Liver (tissue), 9 donors: Measurements from ENCODE around the gene STOML3. TPM values are rescaled to one million over a fixed set of nuclear protein-coding genes. Genes with fewer than 3 reads are reported as not detected.
A peak's percentile ranks its signal among the peaks of the same experiment; 100 is the strongest.

Experiments used
- DNase-seq: peaks from one replicate; pipeline ENCODE4 v3.0.0-alpha.2; 2017; ENCODE audit warnings: low spot score
- H3K27ac ChIP-seq, 2 donors: one replicate each; pipeline ENCODE4 v1.7.0; 2013; ENCODE audit warnings: inconsistent platforms in 2 of 2, low read length in 2 of 2, control low read depth in 1 of 2, low read depth in 1 of 2, mild to moderate bottlenecking in 1 of 2
- H3K27me3 ChIP-seq, 4 donors: one replicate each; pipeline versions ENCODE4 v1.6.1 to v1.7.0; 2013; ENCODE audit warnings: low read length in 3 of 4, inconsistent platforms in 1 of 4, mild to moderate bottlenecking in 1 of 4, moderate library complexity in 1 of 4; ENCODE audit not compliant: control insufficient read depth in 4 of 4, insufficient read depth in 4 of 4
- H3K36me3 ChIP-seq, 4 donors: one replicate each; pipeline versions ENCODE4 v1.6.1 to v1.7.0; 2013; ENCODE audit warnings: low read length in 3 of 4, mild to moderate bottlenecking in 3 of 4, low read depth in 1 of 4, moderate library complexity in 1 of 4; ENCODE audit not compliant: control insufficient read depth in 4 of 4, insufficient read depth in 3 of 4
- H3K4me1 ChIP-seq, 4 donors: one replicate each; pipeline versions ENCODE4 v1.6.1 to v1.7.0; 2013; ENCODE audit warnings: low read length in 3 of 4, mild to moderate bottlenecking in 3 of 4, moderate library complexity in 1 of 4; ENCODE audit not compliant: control insufficient read depth in 4 of 4, insufficient read depth in 4 of 4
- H3K4me3 ChIP-seq, 3 donors: one replicate each; pipeline versions ENCODE4 v1.6.1 to v1.7.0; 2013; ENCODE audit warnings: low read length in 3 of 3, control low read depth in 1 of 3, low read depth in 1 of 3, mild to moderate bottlenecking in 1 of 3
- H3K9ac ChIP-seq, 2 donors: one replicate each; pipeline ENCODE4 v1.7.0; 2013; ENCODE audit warnings: low read length in 2 of 2, mild to moderate bottlenecking in 2 of 2, moderate library complexity in 2 of 2, control low read depth in 1 of 2, low read depth in 1 of 2
- H3K9me3 ChIP-seq, 4 donors: one replicate each; pipeline versions ENCODE4 v1.6.1 to v1.7.0; 2013; ENCODE audit warnings: low read length in 3 of 4; ENCODE audit not compliant: control insufficient read depth in 4 of 4
- ATF3 ChIP-seq: IDR thresholded peaks from 2 replicates; pipeline ENCODE4 v1.6.1; 2016; ENCODE audit warnings: antibody characterized with exemption
- CTCF ChIP-seq: fragments of 150-350 bp; IDR thresholded peaks from 2 replicates; pipeline ENCODE4 v1.5.1; 2017; ENCODE audit warnings: improper control_type of control experiment, low read depth, low read length; ENCODE audit not compliant: missing input control
- EGR1 ChIP-seq, 2 donors: IDR thresholded peaks; 2 replicates each; pipeline ENCODE4 v1.6.1; 2016 to 2018; ENCODE audit warnings: antibody characterized with exemption in 2 of 2, low read depth in 2 of 2
- FOXA1 ChIP-seq: IDR thresholded peaks from 2 replicates; pipeline ENCODE4 v1.6.1; 2016; ENCODE audit warnings: antibody characterized with exemption
- FOXA2 ChIP-seq: IDR thresholded peaks from 2 replicates; pipeline ENCODE4 v1.6.1; 2016; ENCODE audit warnings: antibody characterized with exemption
- GABPA ChIP-seq, 2 donors: IDR thresholded peaks in 1 of 2; conservative IDR thresholded peaks in 1 of 2; 2 replicates each; pipeline ENCODE4 v1.6.1; 2016; ENCODE audit warnings: antibody characterized with exemption in 2 of 2, mild to moderate bottlenecking in 1 of 2, moderate library complexity in 1 of 2
- HNF4A ChIP-seq, 2 donors: conservative IDR thresholded peaks; 2 replicates each; pipeline ENCODE4 v1.6.1; 2016; ENCODE audit warnings: antibody characterized with exemption in 2 of 2, mild to moderate bottlenecking in 2 of 2
- HNF4G ChIP-seq: IDR thresholded peaks from 2 replicates; pipeline ENCODE4 v1.6.1; 2016; ENCODE audit warnings: antibody characterized with exemption
- JUND ChIP-seq, 2 donors: IDR thresholded peaks; 2 replicates each; pipeline ENCODE4 v1.6.1; 2016; ENCODE audit warnings: antibody characterized with exemption in 2 of 2
- MAX ChIP-seq: IDR thresholded peaks from 2 replicates; pipeline ENCODE4 v1.6.1; 2016; ENCODE audit warnings: antibody characterized with exemption
- NR2F2 ChIP-seq: IDR thresholded peaks from 2 replicates; pipeline ENCODE4 v1.6.1; 2016; ENCODE audit warnings: antibody characterized with exemption
- RAD21 ChIP-seq, 2 donors: IDR thresholded peaks; 2 replicates each; pipeline ENCODE4 v1.6.1; 2016; ENCODE audit warnings: antibody characterized with exemption in 2 of 2, mild to moderate bottlenecking in 2 of 2
- REST ChIP-seq: IDR thresholded peaks from 2 replicates; pipeline ENCODE4 v1.6.1; 2016; ENCODE audit warnings: antibody characterized with exemption, mild to moderate bottlenecking
- RXRA ChIP-seq, 2 donors: IDR thresholded peaks; 2 replicates each; pipeline ENCODE4 v1.6.1; 2017 to 2018; ENCODE audit warnings: antibody characterized with exemption in 2 of 2, mild to moderate bottlenecking in 1 of 2
- SP1 ChIP-seq: IDR thresholded peaks from 2 replicates; pipeline ENCODE4 v1.6.1; 2018; ENCODE audit warnings: antibody characterized with exemption, mild to moderate bottlenecking
- TAF1 ChIP-seq: conservative IDR thresholded peaks from 2 replicates; pipeline ENCODE4 v1.6.1; 2016; ENCODE audit warnings: antibody characterized with exemption, mild to moderate bottlenecking
- YY1 ChIP-seq: IDR thresholded peaks from 2 replicates; pipeline ENCODE4 v1.6.1; 2016; ENCODE audit warnings: antibody characterized with exemption, mild to moderate bottlenecking
- ZBTB33 ChIP-seq: IDR thresholded peaks from 2 replicates; pipeline ENCODE4 v1.6.1; 2016; ENCODE audit warnings: antibody characterized with exemption
- WGBS: extraction: QIAGEN DNeasy Blood & Tissue Kit; methylation state at CpG from one replicate; pipeline ENCODE4 v1.1.7; 2013; 5-methylcytosine and 5-hydroxymethylcytosine counted together
- polyA plus RNA-seq, 2 donors: library from polyadenylated mRNA; stranded (reverse) in 1 of 2; unstranded in 1 of 2; fragments of 200-250 nt in 1 of 2; fragments of >200 nt in 1 of 2; fragmentation: Nextera tagmentation in 1 of 2; extraction: Ambion mirVana in 1 of 2; gene quantifications; one replicate each; pipeline versions ENCODE4 v1.2.1 to v1.2.3, GENCODE V29; 2013 to 2015
- total RNA-seq, 2 donors: library from RNA; depleted of rRNA; stranded (reverse); fragments of >200 nt; gene quantifications; one replicate each; pipeline ENCODE4 v1.2.3, GENCODE V29; 2014
- donor health status: healthy.
- donor health status: healthy.
- donor health status: healthy.
- donor health status: healthy.
- donor health status: healthy.

STOML3 gene
- total and polyA plus RNA-seq, 4 donors = not detected

- Histone ChIP-seq H3K4me3 (peak overlapping the region in 1 of 3 donors; percentile 8), H3K4me1 (peaks cover 8 to 43% (median 25%) of the 10 kb centered on the region in 4 donors), H3K9ac (no peak overlapping the region), H3K27me3 (no peaks in the 10 kb centered on the region), H3K36me3 (peaks cover 0 to 2% (median 0%) of the 10 kb centered on the region in 4 donors), H3K27ac (no peak overlapping the region), H3K9me3 (no peaks in the 10 kb centered on the region)
- 74% methylated on average over 2 of the region's 2 CpGs for WGBS
- DNase-seq = no peak
- TF ChIP-seq RXRA (IDR thresholded peaks at IDR 0.05) (no peak), GABPA (IDR thresholded peaks at IDR 0.05 in 1 of 2, conservative IDR thresholded peaks at IDR 0.05 in 1 of 2) (no peak), ZBTB33 (no peak), HNF4G (no peak), ATF3 (no peak), NR2F2 (no peak), FOXA1 (no peak), EGR1 (IDR thresholded peaks at IDR 0.05; ENCODE audit: low read depth in 2 of 2) (no peak), MAX (no peak), SP1 (no peak), REST (no peak), YY1 (no peak), FOXA2 (no peak), TAF1 (no peak), CTCF (no peak), HNF4A (conservative IDR thresholded peaks at IDR 0.05) (no peak), JUND (IDR thresholded peaks at IDR 0.05) (no peak), RAD21 (IDR thresholded peaks at IDR 0.05) (no peak)
Measured at GRCh38 chr13:39035204-39035603, 44.6 kb upstream of the STOML3 start.
